GM18526 (cell line): ENCODE results near the gene DLG2.

ENCODE experiments used
- POLR2A ChIP-seq: IDR thresholded peaks from 3 replicates; pipeline ENCODE4 v1.6.1; 2011; ENCODE audit not compliant: insufficient read length; ENCODE audit errors: extremely low read depth

DLG2 gene

GRCh38 chr11:83662494-83662893 lies 1964.7 kb downstream of the DLG2 start:
- no peak for TF ChIP-seq POLR2A

GRCh38 chr11:83661491-83662350 lies 1965.4 kb downstream of the DLG2 start:
- TF ChIP-seq POLR2A, result no peak

GRCh38 chr11:83659466-83659865 lies 1967.7 kb downstream of the DLG2 start:
- TF ChIP-seq POLR2A, result no peak

- TF ChIP-seq POLR2A, result no peak
These were observed 1970.3 kb downstream of the DLG2 start for GRCh38 chr11:83656796-83657330.

- no peak for TF ChIP-seq POLR2A
These were observed 1971.2 kb downstream of the DLG2 start for GRCh38 chr11:83655976-83656375.

GRCh38 chr11:83649528-83649855 lies 1977.7 kb downstream of the DLG2 start:
- TF ChIP-seq POLR2A, result no peak

- no peak for TF ChIP-seq POLR2A
These were observed 1978.3 kb downstream of the DLG2 start for GRCh38 chr11:83648610-83649527.

- TF ChIP-seq POLR2A, result no peak
These were observed 1981.6 kb downstream of the DLG2 start for GRCh38 chr11:83645561-83645960.

GRCh38 chr11:83643115-83643514 lies 1984.0 kb downstream of the DLG2 start:
- no peak for TF ChIP-seq POLR2A

- TF ChIP-seq POLR2A, result no peak
These were observed 1984.6 kb downstream of the DLG2 start for GRCh38 chr11:83642500-83642899.

GRCh38 chr11:83641511-83641910 lies 1985.6 kb downstream of the DLG2 start:
- no peak for TF ChIP-seq POLR2A

- no peak for TF ChIP-seq POLR2A
These were observed 1987.0 kb downstream of the DLG2 start for GRCh38 chr11:83639995-83640758.

GRCh38 chr11:83635166-83635565 lies 1992.0 kb downstream of the DLG2 start:
- no peak for TF ChIP-seq POLR2A

GRCh38 chr11:83630211-83630610 lies 1996.9 kb downstream of the DLG2 start:
- no peak for TF ChIP-seq POLR2A

GRCh38 chr11:83629775-83630174 lies 1997.4 kb downstream of the DLG2 start:
- TF ChIP-seq POLR2A, result no peak
